Measurements from ENCODE around the gene FKBP15. TPM values are rescaled to one million over a fixed set of nuclear protein-coding genes. Genes with fewer than 3 reads are reported as not detected.
"Not testable (repeated sequence)": the region's sequence is repeated elsewhere in the genome, so short reads cannot be mapped to it uniquely, and the experiment has no call there.

The FKBP15 gene
- polyA plus RNA-seq, 1 donor from 2014 or later: 12.1 TPM

- Histone ChIP-seq H3K4me2 (ENCODE audit: low read length) (no peak overlapping the region), H3K79me2 (replicated peaks; ENCODE audit: insufficient read depth, low read length) (no peaks in the 10 kb centered on the region), H3F3A (ENCODE audit: insufficient read depth, low read length, poor library complexity, severe bottlenecking) (no peaks in the 10 kb centered on the region), H3K4me3 (ENCODE audit: low read length) (no peak overlapping the region), H3K27me3 (ENCODE audit: insufficient read depth, low read depth, low read length) (no peaks in the 10 kb centered on the region), H2AFZ (ENCODE audit: low read depth, low read length) (no peak overlapping the region), H3K36me3 (ENCODE audit: insufficient read depth, low read length) (no peaks in the 10 kb centered on the region), H3K9ac (ENCODE audit: low read length) (no peak overlapping the region), H3K9me2 (ENCODE audit: insufficient read depth, low read length) (no peaks in the 10 kb centered on the region), H3K9me3 (ENCODE audit: low read length) (no peaks in the 10 kb centered on the region), H3K27ac (ENCODE audit: low read length) (no peak overlapping the region), H4K20me1 (ENCODE audit: insufficient read depth) (no peaks in the 10 kb centered on the region)
- TF ChIP-seq EP300 (conservative IDR thresholded peaks at IDR 0.05; ENCODE audit: poor library complexity, severe bottlenecking) (no peak), RAD21 (conservative IDR thresholded peaks at IDR 0.05) (no peak), CTCF (IDR thresholded peaks at IDR 0.05; ENCODE audit: poor library complexity, severe bottlenecking) (no peak), SMC3 (conservative IDR thresholded peaks at IDR 0.05; ENCODE audit: poor library complexity) (no peak), TAF1 (IDR thresholded peaks at IDR 0.05; ENCODE audit: low read depth) (no peak), REST (IDR thresholded peaks at IDR 0.05; ENCODE audit: borderline replicate concordance) (no peak), EZH2 (IDR thresholded peaks at IDR 0.05; ENCODE audit: borderline replicate concordance, insufficient read depth, low read length, poor library complexity, severe bottlenecking) (no peak)
These were observed 77.4 kb downstream of the FKBP15 start for GRCh38 chr9:113143432-113144227.

DNA sequence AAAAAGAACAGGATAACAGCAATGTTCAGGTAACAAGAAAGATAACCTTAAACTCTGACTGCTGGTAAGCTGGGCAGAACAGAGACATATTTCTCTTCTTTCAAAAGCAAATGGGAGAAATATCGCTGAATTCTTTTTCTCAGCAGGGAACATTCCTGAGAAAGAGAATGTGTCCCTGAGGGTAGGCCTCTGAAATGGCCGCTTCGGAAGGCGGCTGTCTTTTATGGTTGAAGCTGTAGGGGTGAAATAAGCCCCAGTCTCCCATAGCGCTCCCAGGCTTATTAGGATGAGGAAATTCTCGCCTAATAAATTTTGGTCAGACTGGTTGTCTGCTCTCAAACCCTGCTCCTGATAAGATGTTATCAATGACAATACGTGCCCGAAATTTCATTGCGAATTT, 80.2 kb downstream of the FKBP15 start:
- H3K27me3 ChIP-seq (ENCODE audit: insufficient read depth, low read depth, low read length); H3K9ac ChIP-seq (ENCODE audit: low read length); H3K36me3 ChIP-seq (ENCODE audit: insufficient read depth, low read length); H4K20me1 ChIP-seq (ENCODE audit: insufficient read depth); H3K4me2 ChIP-seq (ENCODE audit: low read length); H3K9me3 ChIP-seq (ENCODE audit: low read length); H3K4me3 ChIP-seq (ENCODE audit: low read length); H3F3A ChIP-seq (ENCODE audit: insufficient read depth, low read length, poor library complexity, severe bottlenecking); H3K27ac ChIP-seq (ENCODE audit: low read length); H3K79me2 ChIP-seq (replicated peaks; ENCODE audit: insufficient read depth, low read length); H2AFZ ChIP-seq (ENCODE audit: low read depth, low read length); H3K9me2 ChIP-seq (ENCODE audit: insufficient read depth, low read length): not testable (repeated sequence)

- Histone ChIP-seq H4K20me1 (ENCODE audit: insufficient read depth) (no peaks in the 10 kb centered on the region), H3K9me2 (ENCODE audit: insufficient read depth, low read length) (no peaks in the 10 kb centered on the region), H3F3A (ENCODE audit: insufficient read depth, low read length, poor library complexity, severe bottlenecking) (no peaks in the 10 kb centered on the region), H3K9me3 (ENCODE audit: low read length) (no peaks in the 10 kb centered on the region), H3K27ac (ENCODE audit: low read length) (no peak overlapping the region), H3K4me3 (ENCODE audit: low read length) (no peak overlapping the region), H3K9ac (ENCODE audit: low read length) (no peak overlapping the region), H3K4me2 (ENCODE audit: low read length) (no peak overlapping the region), H3K36me3 (ENCODE audit: insufficient read depth, low read length) (no peaks in the 10 kb centered on the region), H3K27me3 (ENCODE audit: insufficient read depth, low read depth, low read length) (peaks cover 2% of the 10 kb centered on the region), H3K79me2 (replicated peaks; ENCODE audit: insufficient read depth, low read length) (no peaks in the 10 kb centered on the region), H2AFZ (ENCODE audit: low read depth, low read length) (no peak overlapping the region)
- TF ChIP-seq POLR2AphosphoS5 (IDR thresholded peaks at IDR 0.05): no peak
- no peak for TF ChIP-seq TAF1 (IDR thresholded peaks at IDR 0.05; ENCODE audit: low read depth)
- no peak for TF ChIP-seq SMC3 (conservative IDR thresholded peaks at IDR 0.05; ENCODE audit: poor library complexity)
- TF ChIP-seq RAD21 (conservative IDR thresholded peaks at IDR 0.05): no peak
- no peak for TF ChIP-seq CTCF (IDR thresholded peaks at IDR 0.05; ENCODE audit: poor library complexity, severe bottlenecking)
- no peak for TF ChIP-seq EP300 (conservative IDR thresholded peaks at IDR 0.05; ENCODE audit: poor library complexity, severe bottlenecking)
- no peak for TF ChIP-seq MXI1 (conservative IDR thresholded peaks at IDR 0.05; ENCODE audit: poor library complexity, severe bottlenecking)
- no peak for TF ChIP-seq REST (IDR thresholded peaks at IDR 0.05; ENCODE audit: borderline replicate concordance)
- no peak for TF ChIP-seq EZH2 (IDR thresholded peaks at IDR 0.05; ENCODE audit: borderline replicate concordance, insufficient read depth, low read length, poor library complexity, severe bottlenecking)
These were observed 81.1 kb downstream of the FKBP15 start for GRCh38 chr9:113139953-113140352.
